Epidermal melanocyte (primary cell): ENCODE data around the gene TMED7.
A peak's percentile ranks its signal among the peaks of the same experiment; 100 is the strongest.
"Not testable (repeated sequence)": the region's sequence is repeated elsewhere in the genome, so short reads cannot be mapped to it uniquely, and the experiment has no call there.

Experiments
- DNase-seq: peaks from one replicate; pipeline ENCODE4 v3.0.0; 2011; ENCODE audit warnings: low spot score; ENCODE audit not compliant: insufficient read length

Gene TMED7

GRCh38 chr5:115625579-115626444 lies at the start of gene TMED7:
Gene TMED7 (minus strand): TSS chr5:115626036. CDS start chr5:115625792, 244 bp downstream.
- DNase-seq = peak; percentile 72

DNA sequence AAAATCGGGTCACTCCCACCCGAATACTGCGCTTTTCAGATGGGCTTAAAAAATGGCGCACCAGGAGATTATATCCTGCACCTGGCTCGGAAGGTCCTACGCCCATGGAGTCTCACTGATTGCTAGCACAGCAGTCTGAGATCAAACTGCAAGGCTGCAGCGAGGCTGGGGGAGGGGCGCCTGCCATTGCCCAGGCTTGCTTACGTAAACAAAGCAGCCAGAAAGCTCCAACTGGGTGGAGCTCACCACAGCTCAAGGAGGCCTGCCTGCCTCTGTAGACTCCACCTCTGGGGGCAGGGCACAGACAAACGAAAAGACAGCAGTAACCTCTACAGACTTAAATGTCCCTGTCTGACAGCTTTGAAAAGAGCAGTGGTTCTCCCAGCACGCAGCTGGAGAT lies 48.9 kb upstream of the TMED7 start:
- DNase-seq = not testable (repeated sequence)

DNA sequence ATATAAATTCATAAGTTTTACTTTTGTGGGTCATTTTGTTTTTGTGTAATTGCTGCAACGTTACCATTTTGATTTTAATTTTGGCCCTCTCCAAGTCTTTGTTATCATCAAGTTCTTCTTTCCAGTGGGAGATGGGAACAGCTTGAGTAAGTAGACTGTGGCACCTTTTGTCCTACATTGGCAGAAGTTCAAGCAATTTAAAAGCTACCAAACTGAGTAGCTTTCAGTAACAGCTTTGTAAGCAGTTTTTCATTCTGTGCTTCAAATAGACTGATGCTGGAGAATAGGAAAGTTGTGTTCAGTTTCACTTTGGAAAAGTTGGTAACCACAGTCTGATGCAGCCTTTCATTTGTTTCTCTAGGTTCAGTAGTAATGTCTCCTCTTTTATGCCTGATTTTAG lies 47.8 kb upstream of the TMED7 start:
- no peak for DNase-seq

DNA sequence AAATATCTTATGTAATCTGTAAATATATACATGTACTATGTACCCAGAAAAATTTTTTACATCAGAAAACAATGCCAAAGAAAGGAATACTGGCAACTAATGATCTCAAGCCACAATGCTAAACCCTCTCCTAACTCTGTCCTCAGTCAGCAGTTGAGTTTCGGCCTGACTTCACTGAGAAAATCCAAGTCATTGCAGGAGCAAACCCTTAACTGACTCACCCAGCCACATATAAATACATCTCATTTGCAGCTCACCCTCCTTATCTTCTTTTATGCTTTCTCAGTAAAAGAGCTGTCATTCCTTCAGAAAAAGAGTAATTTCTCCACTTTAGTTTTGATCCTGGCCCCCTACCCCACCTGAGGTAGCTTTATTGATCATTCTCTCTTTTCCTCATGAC lies 46.1 kb upstream of the TMED7 start:
- DNase-seq = no peak

GRCh38 chr5:115666023-115666422 lies 40.2 kb upstream of the TMED7 start:
- DNase-seq = no peak

GRCh38 chr5:115661563-115661962 lies 35.7 kb upstream of the TMED7 start:
- DNase-seq = no peak

DNA sequence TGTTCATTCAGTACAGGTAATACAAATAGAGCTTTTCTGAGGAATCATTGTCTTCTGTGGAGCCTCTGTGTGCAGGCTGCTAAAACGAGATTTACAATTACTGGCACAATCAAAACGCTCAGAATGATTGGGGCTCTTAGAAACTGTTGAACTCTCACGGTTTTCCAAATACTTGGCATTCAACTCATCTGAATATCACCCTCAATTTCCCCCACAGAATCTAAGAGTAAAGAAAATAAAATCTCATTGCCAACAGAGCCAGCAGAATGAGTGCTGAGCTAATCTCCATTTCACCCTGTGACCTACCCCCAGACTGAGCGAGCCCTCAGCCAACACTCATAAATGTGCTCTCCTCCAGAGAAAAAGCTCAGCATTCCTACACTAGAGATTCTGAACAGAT lies 35.3 kb upstream of the TMED7 start:
- no peak for DNase-seq

GRCh38 chr5:115657881-115658233 lies 32.0 kb upstream of the TMED7 start:
- no peak for DNase-seq

- no peak for DNase-seq
Measured at GRCh38 chr5:115657125-115657880, 31.5 kb upstream of the TMED7 start.

GRCh38 chr5:115656404-115656803 lies 30.6 kb upstream of the TMED7 start:
- DNase-seq = no peak

DNA sequence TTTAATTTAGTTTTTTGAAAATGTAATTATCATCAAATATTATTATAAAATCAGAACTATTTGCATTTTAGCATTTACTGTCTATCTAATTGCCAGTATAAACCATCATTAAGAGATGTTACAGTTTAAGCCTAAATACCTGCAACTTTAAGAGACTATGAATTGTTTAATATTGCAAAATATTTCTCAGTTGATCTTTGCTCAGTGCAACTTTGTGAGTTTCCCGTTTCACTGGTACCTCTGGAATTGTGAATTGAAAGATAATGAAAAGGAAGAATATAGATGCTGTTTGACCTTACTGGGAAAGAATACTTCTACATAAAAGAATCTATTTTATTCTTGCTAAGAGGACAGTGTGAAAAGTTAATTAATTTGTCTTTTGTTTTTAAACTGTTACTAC lies 30.2 kb upstream of the TMED7 start:
- no peak for DNase-seq

GRCh38 chr5:115649541-115649940 lies 23.7 kb upstream of the TMED7 start:
- no peak for DNase-seq

GRCh38 chr5:115648056-115648455 lies 22.2 kb upstream of the TMED7 start:
- DNase-seq = no peak

DNA sequence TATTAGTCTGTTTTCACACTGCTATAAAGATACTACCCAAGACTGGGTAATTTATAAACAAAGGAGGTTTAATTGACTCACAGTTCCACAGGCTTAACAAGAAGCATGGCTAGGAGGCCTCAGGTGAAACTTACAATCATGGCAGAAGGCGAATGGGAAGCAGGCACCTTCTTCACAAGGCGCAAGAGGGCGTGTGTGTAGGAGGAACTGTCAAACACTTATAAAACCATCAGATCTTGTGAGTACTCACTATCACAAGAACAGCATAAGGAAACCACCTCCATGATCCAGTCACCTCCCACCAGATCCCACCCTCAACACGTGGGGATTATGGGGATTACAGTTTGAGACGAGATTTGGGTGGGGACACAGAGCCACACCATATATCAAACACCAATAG lies 19.6 kb upstream of the TMED7 start:
- DNase-seq = not testable (repeated sequence)

GRCh38 chr5:115644046-115644445 lies 18.2 kb upstream of the TMED7 start:
- DNase-seq = no peak

- no peak for DNase-seq
Measured at GRCh38 chr5:115641948-115642347, 16.1 kb upstream of the TMED7 start.

GRCh38 chr5:115640274-115640673 lies 14.4 kb upstream of the TMED7 start:
- DNase-seq = no peak

GRCh38 chr5:115639377-115639776 lies 13.5 kb upstream of the TMED7 start:
- no peak for DNase-seq

DNA sequence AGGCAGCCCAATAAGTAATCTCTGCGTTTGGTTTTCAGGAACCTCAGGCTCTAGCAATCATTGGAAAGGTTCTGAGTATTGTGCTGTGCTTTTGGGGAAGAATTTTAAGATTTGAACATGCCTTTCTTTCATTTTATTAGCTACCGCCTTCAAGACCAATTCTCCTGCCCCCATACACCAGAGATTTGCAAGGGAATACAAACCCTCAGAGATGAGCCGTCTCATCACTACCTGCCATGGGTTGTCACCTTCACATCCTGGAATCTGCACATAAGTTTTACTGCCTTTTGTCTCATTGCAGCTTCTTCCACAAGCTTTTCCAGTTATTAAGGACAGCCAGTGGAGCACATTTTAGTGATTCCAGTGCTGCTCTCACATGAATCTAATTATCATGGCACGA lies 11.7 kb upstream of the TMED7 start:
- DNase-seq = no peak

DNA sequence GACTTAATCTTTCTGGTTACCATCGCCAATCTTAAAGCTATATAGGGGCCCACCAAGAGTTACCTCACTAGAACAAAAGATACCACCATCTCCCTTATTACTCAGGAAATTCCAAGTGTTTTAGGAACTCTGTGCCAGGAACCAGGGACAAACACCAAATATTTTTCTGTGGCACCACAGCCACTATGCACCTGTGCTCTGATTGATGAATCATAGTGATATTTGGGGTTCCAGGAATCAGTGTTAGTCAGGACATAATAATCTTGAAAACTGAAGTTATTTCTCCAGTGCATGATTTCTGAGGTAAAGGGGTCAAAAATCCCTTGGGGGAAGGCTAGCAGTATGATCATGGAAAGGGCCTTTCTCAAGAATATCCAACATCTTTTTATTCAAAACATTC lies 10.2 kb upstream of the TMED7 start:
- no peak for DNase-seq

DNA sequence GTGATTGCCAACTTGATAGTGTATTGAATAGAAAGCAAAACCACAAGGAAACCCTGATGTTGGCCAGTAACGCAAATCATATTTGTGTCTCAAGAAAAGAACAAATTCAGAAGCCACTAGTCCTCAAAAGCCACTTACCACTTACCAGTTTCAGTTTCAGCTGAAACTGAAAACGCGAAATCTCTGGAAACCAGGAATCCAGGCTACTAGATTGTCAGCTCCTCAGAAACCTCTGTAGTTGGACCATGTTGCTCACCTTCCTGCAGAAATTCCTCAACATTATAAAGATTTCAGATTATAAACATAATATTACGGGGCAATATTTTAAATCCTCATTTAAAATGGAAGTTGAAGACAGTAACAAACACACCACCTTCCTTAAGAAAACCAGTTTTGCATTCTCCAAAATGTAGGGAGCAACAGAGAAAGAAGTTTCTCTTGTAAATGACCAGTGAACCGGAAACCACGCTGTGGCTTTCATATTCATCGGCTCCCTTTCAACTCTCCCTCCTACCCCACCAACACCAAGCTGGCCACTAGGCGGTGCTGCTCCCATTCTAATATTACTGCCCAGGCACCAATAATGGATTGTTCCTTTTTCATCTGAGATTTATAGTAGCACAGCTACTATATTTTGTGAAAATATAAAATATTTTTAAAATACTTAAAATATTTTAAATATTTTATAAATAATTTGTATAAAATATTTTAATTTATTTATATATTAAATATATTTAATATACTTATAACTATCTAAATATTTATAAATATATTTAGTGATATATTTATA lies 8.7 kb upstream of the TMED7 start:
- peak; percentile 97 for DNase-seq

DNA sequence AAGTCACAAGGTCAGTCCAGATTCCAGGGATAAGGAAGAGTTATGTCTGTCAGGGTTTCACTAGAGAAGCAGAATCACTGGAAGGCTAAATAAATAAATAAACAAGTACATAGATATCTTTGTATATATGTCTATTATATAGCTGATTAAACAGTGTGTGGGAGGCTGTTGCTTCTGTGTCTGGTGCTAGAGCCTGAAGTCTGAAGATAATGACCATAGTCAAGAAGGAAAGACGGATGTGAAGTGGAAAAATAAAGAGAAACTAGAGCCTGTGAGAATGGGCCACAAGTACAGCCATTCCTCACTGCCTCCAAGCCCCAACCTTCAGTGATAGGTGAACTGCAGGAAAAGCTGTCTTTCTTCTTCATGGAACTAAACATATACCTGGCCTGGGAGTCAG lies 4.1 kb upstream of the TMED7 start:
- DNase-seq = no peak
